ENCODE measurements around the gene IDE. TPM values are rescaled to one million over a fixed set of nuclear protein-coding genes. Genes with fewer than 3 reads are reported as not detected.

The IDE gene
- total RNA-seq, 1 experiment from 2014 or later, result 55.8 TPM

Other genes with a start within 250 kb of the IDE start
- gene KIF11, start 19.0 kb upstream of the IDE start, total RNA-seq (2021; ENCODE audit: unreplicated experiment), result 33.8 TPM
- gene HHEX, start 115.9 kb upstream of the IDE start, total RNA-seq (2021; ENCODE audit: unreplicated experiment), result 11.0 TPM